ENCODE measurements around the gene SH3BP5. TPM values are rescaled to one million over a fixed set of nuclear protein-coding genes. Genes with fewer than 3 reads are reported as not detected.
A peak's percentile ranks its signal among the peaks of the same experiment; 100 is the strongest.

SH3BP5 gene
- total RNA-seq, 4 donors from 2014 or later: 99.0 to 113 (median 105) TPM

DNA sequence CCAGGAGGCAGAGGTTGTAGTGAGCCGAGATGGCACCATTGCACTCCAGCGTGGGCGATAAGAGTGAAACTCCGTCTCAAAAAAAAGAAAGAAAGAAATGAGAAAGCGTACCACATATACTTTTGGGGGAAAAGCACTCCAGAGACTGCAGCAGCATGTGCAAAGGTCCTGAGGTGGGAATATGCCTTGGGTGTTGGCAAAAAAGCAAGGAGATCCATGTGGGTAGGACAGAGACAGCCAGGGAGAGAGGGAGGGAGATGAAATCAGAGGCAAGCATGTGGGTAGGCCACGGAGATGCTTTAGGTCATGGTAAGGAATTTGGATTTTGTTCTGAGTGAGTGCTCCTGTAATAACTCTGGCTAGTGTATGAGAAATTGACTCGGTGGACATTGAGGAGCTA, 3.7 kb upstream of the SH3BP5 start:
- TF ChIP-seq POLR2A (IDR thresholded peaks at IDR 0.05) (no peak), EP300 (IDR thresholded peaks at IDR 0.05) (no peak), CTCF (IDR thresholded peaks at IDR 0.05) (no peak)

GRCh38 chr3:15333956-15334263, 1.5 kb upstream of the SH3BP5 start:
- Histone ChIP-seq H3K4me3 (no peak overlapping the region), H3K36me3 (no peaks in the 10 kb centered on the region), H3K9me3 (no peaks in the 10 kb centered on the region), H3K4me1 (peaks cover 0 to 33% (median 24%) of the 10 kb centered on the region in 4 donors), H3K27me3 (no peaks in the 10 kb centered on the region), H3K27ac (peak overlapping the region in 1 of 4 donors; percentile 98)
- DNase-seq (ENCODE audit: low spot score in 2 of 2): no peak
- TF ChIP-seq CTCF (IDR thresholded peaks at IDR 0.05) (no peak), EP300 (IDR thresholded peaks at IDR 0.05) (no peak), POLR2A (IDR thresholded peaks at IDR 0.05) (no peak)

More for the DNA sequence above, 3.7 kb upstream of the SH3BP5 start:
- Histone ChIP-seq H3K36me3 (no peaks in the 10 kb centered on the region), H3K27ac (no peak overlapping the region), H3K4me3 (no peak overlapping the region), H3K9me3 (no peaks in the 10 kb centered on the region), H3K27me3 (no peaks in the 10 kb centered on the region), H3K4me1 (peaks cover 0 to 23% (median 10%) of the 10 kb centered on the region in 4 donors)
- WGBS, 2 donors: 82 to 85% methylated on average over 7 of the region's 7 CpGs
- no peak for DNase-seq (ENCODE audit: low spot score in 2 of 2)

GRCh38 chr3:15333099-15333955, 941 bp upstream of the SH3BP5 start:
- no peaks in the 10 kb centered on the region for H3K9me3 ChIP-seq
- 79 to 80% methylated on average over 7 to 10 of the region's 10 CpGs for WGBS, 2 donors
- no peaks in the 10 kb centered on the region for H3K27me3 ChIP-seq
- H3K36me3 ChIP-seq: no peaks in the 10 kb centered on the region
- H3K4me3 ChIP-seq: peak overlapping the region in 3 of 4 donors; percentile 87 to 94 (median 91)
- no peak for DNase-seq (ENCODE audit: low spot score in 2 of 2)
- H3K4me1 ChIP-seq: peaks cover 0 to 39% (median 30%) of the 10 kb centered on the region in 4 donors
- no peak for TF ChIP-seq EP300 (IDR thresholded peaks at IDR 0.05)
- no peak for TF ChIP-seq CTCF (IDR thresholded peaks at IDR 0.05)
- no peak for TF ChIP-seq POLR2A (IDR thresholded peaks at IDR 0.05)
- H3K27ac ChIP-seq: peak overlapping the region; percentile 94 to 98 (median 96)

- WGBS, 2 donors: 1% methylated on average over 40 to 64 of the region's 71 CpGs
- DNase-seq (ENCODE audit: low spot score in 2 of 2): peak in 1 of 2 donors; percentile 63
- H3K4me3 ChIP-seq: peak overlapping the region; percentile 87 to 94 (median 92)
- no peak for TF ChIP-seq CTCF (IDR thresholded peaks at IDR 0.05)
- peak in 1 of 2 donors; percentile 90 for TF ChIP-seq EP300 (IDR thresholded peaks at IDR 0.05)
- peak in 1 of 2 donors; percentile 46 for TF ChIP-seq POLR2A (IDR thresholded peaks at IDR 0.05)
- H3K36me3 ChIP-seq: peaks cover 0 to 2% (median 0%) of the 10 kb centered on the region in 3 donors
- H3K9me3 ChIP-seq: no peaks in the 10 kb centered on the region
- peaks cover 0 to 54% (median 44%) of the 10 kb centered on the region in 4 donors for H3K4me1 ChIP-seq
- no peaks in the 10 kb centered on the region for H3K27me3 ChIP-seq
- H3K27ac ChIP-seq: peak overlapping the region; percentile 94 to 98 (median 96)
Observed at GRCh38 chr3:15331606-15332404, 581 bp downstream of the SH3BP5 start.

All from tibial nerve (tissue), 4 donors.